ENCODE results near the gene CA9.

The CA9 gene

GRCh38 chr9:35650341-35651158, 23.2 kb upstream of the CA9 start, which contains the start of gene SIT1:
SIT1 (minus strand) TSS chr9:35650931; CDS start chr9:35650853, 78 bp downstream.
- Histone ChIP-seq H3K27me3 (ENCODE audit: control insufficient read depth in 5 of 5, insufficient read depth in 4 of 5, low read length in 5 of 5) (no peaks in the 10 kb centered on the region), H3K4me3 (ENCODE audit: low read depth in 1 of 5, low read length in 5 of 5) (peak within 1 kb of the TSS in 3 of 5 donors; percentile 3 to 42 (median 23)), H3K36me3 (ENCODE audit: control insufficient read depth in 5 of 5, insufficient read depth in 5 of 5, low read length in 5 of 5) (no peaks in the 10 kb centered on the region), H3K9ac (ENCODE audit: low read length in 5 of 5) (peak within 1 kb of the TSS in 3 of 5 donors; percentile 22 to 67 (median 56)), H3K4me1 (ENCODE audit: control insufficient read depth in 5 of 5, insufficient read depth in 5 of 5, low read length in 5 of 5) (peaks cover 3 to 64% (median 57%) of the 10 kb centered on the region in 5 donors), H3K27ac (ENCODE audit: low read depth, low read length) (peak within 1 kb of the TSS; percentile 98), H3K9me3 (ENCODE audit: control insufficient read depth in 5 of 5, low read length in 5 of 5) (no peaks in the 10 kb centered on the region)

GRCh38 chr9:35651956-35652828, 21.5 kb upstream of the CA9 start:
- Histone ChIP-seq H3K4me1 (ENCODE audit: control insufficient read depth in 5 of 5, insufficient read depth in 5 of 5, low read length in 5 of 5) (peaks cover 7 to 51% (median 49%) of the 10 kb centered on the region in 5 donors), H3K27ac (ENCODE audit: low read depth, low read length) (peak overlapping the region; percentile 98), H3K9ac (ENCODE audit: low read length in 5 of 5) (peak overlapping the region in 3 of 5 donors; percentile 8 to 60 (median 47)), H3K27me3 (ENCODE audit: control insufficient read depth in 5 of 5, insufficient read depth in 4 of 5, low read length in 5 of 5) (no peaks in the 10 kb centered on the region), H3K9me3 (ENCODE audit: control insufficient read depth in 5 of 5, low read length in 5 of 5) (no peaks in the 10 kb centered on the region), H3K4me3 (ENCODE audit: low read depth in 1 of 5, low read length in 5 of 5) (no peak overlapping the region), H3K36me3 (ENCODE audit: control insufficient read depth in 5 of 5, insufficient read depth in 5 of 5, low read length in 5 of 5) (no peaks in the 10 kb centered on the region)

GRCh38 chr9:35652829-35653209, 20.9 kb upstream of the CA9 start:
- Histone ChIP-seq H3K9me3 (ENCODE audit: control insufficient read depth in 5 of 5, low read length in 5 of 5) (no peaks in the 10 kb centered on the region), H3K9ac (ENCODE audit: low read length in 5 of 5) (peak overlapping the region in 1 of 5 donors; percentile 60), H3K36me3 (ENCODE audit: control insufficient read depth in 5 of 5, insufficient read depth in 5 of 5, low read length in 5 of 5) (no peaks in the 10 kb centered on the region), H3K27ac (ENCODE audit: low read depth, low read length) (peak overlapping the region; percentile 98), H3K4me3 (ENCODE audit: low read depth in 1 of 5, low read length in 5 of 5) (no peak overlapping the region), H3K27me3 (ENCODE audit: control insufficient read depth in 5 of 5, insufficient read depth in 4 of 5, low read length in 5 of 5) (no peaks in the 10 kb centered on the region), H3K4me1 (ENCODE audit: control insufficient read depth in 5 of 5, insufficient read depth in 5 of 5, low read length in 5 of 5) (peaks cover 9 to 49% (median 48%) of the 10 kb centered on the region in 5 donors)

GRCh38 chr9:35653611-35654010, 20.1 kb upstream of the CA9 start:
- H3K9ac ChIP-seq (ENCODE audit: low read length in 5 of 5) = no peak overlapping the region
- no peak overlapping the region for H3K4me3 ChIP-seq (ENCODE audit: low read depth in 1 of 5, low read length in 5 of 5)
- H3K27me3 ChIP-seq (ENCODE audit: control insufficient read depth in 5 of 5, insufficient read depth in 4 of 5, low read length in 5 of 5) = no peaks in the 10 kb centered on the region
- no peaks in the 10 kb centered on the region for H3K9me3 ChIP-seq (ENCODE audit: control insufficient read depth in 5 of 5, low read length in 5 of 5)
- H3K36me3 ChIP-seq (ENCODE audit: control insufficient read depth in 5 of 5, insufficient read depth in 5 of 5, low read length in 5 of 5) = no peaks in the 10 kb centered on the region
- no peak overlapping the region for H3K27ac ChIP-seq (ENCODE audit: low read depth, low read length)
- peaks cover 8 to 42% (median 41%) of the 10 kb centered on the region in 5 donors for H3K4me1 ChIP-seq (ENCODE audit: control insufficient read depth in 5 of 5, insufficient read depth in 5 of 5, low read length in 5 of 5)

GRCh38 chr9:35656348-35656747, 17.4 kb upstream of the CA9 start:
- H3K9ac ChIP-seq (ENCODE audit: low read length in 5 of 5) = no peak overlapping the region
- peak overlapping the region; percentile 95 for H3K27ac ChIP-seq (ENCODE audit: low read depth, low read length)
- H3K27me3 ChIP-seq (ENCODE audit: control insufficient read depth in 5 of 5, insufficient read depth in 4 of 5, low read length in 5 of 5) = no peaks in the 10 kb centered on the region
- H3K4me1 ChIP-seq (ENCODE audit: control insufficient read depth in 5 of 5, insufficient read depth in 5 of 5, low read length in 5 of 5) = peaks cover 17 to 42% (median 41%) of the 10 kb centered on the region in 5 donors
- no peak overlapping the region for H3K4me3 ChIP-seq (ENCODE audit: low read depth in 1 of 5, low read length in 5 of 5)
- no peaks in the 10 kb centered on the region for H3K9me3 ChIP-seq (ENCODE audit: control insufficient read depth in 5 of 5, low read length in 5 of 5)
- H3K36me3 ChIP-seq (ENCODE audit: control insufficient read depth in 5 of 5, insufficient read depth in 5 of 5, low read length in 5 of 5) = peaks cover 0 to 13% (median 11%) of the 10 kb centered on the region in 5 donors

GRCh38 chr9:35656831-35657545, 16.7 kb upstream of the CA9 start:
- Histone ChIP-seq H3K4me3 (ENCODE audit: low read depth in 1 of 5, low read length in 5 of 5) (peak overlapping the region; percentile 57 to 97 (median 69)), H3K9ac (ENCODE audit: low read length in 5 of 5) (peak overlapping the region; percentile 45 to 99 (median 81)), H3K4me1 (ENCODE audit: control insufficient read depth in 5 of 5, insufficient read depth in 5 of 5, low read length in 5 of 5) (peaks cover 17 to 48% (median 42%) of the 10 kb centered on the region in 5 donors), H3K36me3 (ENCODE audit: control insufficient read depth in 5 of 5, insufficient read depth in 5 of 5, low read length in 5 of 5) (peaks cover 0 to 16% (median 11%) of the 10 kb centered on the region in 5 donors), H3K27me3 (ENCODE audit: control insufficient read depth in 5 of 5, insufficient read depth in 4 of 5, low read length in 5 of 5) (no peaks in the 10 kb centered on the region), H3K27ac (ENCODE audit: low read depth, low read length) (peak overlapping the region; percentile 95), H3K9me3 (ENCODE audit: control insufficient read depth in 5 of 5, low read length in 5 of 5) (no peaks in the 10 kb centered on the region)

- H3K9ac ChIP-seq (ENCODE audit: low read length in 5 of 5) = peak within 1 kb of the TSS; percentile 93 to 100 (median 98)
- H3K9me3 ChIP-seq (ENCODE audit: control insufficient read depth in 5 of 5, low read length in 5 of 5) = no peaks in the 10 kb centered on the region
- no peaks in the 10 kb centered on the region for H3K27me3 ChIP-seq (ENCODE audit: control insufficient read depth in 5 of 5, insufficient read depth in 4 of 5, low read length in 5 of 5)
- peak within 1 kb of the TSS; percentile 95 for H3K27ac ChIP-seq (ENCODE audit: low read depth, low read length)
- peaks cover 17 to 46% (median 39%) of the 10 kb centered on the region in 5 donors for H3K4me1 ChIP-seq (ENCODE audit: control insufficient read depth in 5 of 5, insufficient read depth in 5 of 5, low read length in 5 of 5)
- peaks cover 0 to 20% (median 11%) of the 10 kb centered on the region in 5 donors for H3K36me3 ChIP-seq (ENCODE audit: control insufficient read depth in 5 of 5, insufficient read depth in 5 of 5, low read length in 5 of 5)
- H3K4me3 ChIP-seq (ENCODE audit: low read depth in 1 of 5, low read length in 5 of 5) = peak within 1 kb of the TSS; percentile 85 to 97 (median 92)
Measured at GRCh38 chr9:35657546-35658136, 16.1 kb upstream of the CA9 start, which contains the start of gene RMRP. RMRP (minus strand) TSS chr9:35658019.

GRCh38 chr9:35658137-35658967, 15.4 kb upstream of the CA9 start, which contains the start of gene CCDC107:
CCDC107 (plus strand) TSS chr9:35658292; CDS start chr9:35658380, 88 bp downstream.
- H3K4me1 ChIP-seq (ENCODE audit: control insufficient read depth in 5 of 5, insufficient read depth in 5 of 5, low read length in 5 of 5) = peaks cover 17 to 46% (median 35%) of the 10 kb centered on the region in 5 donors
- H3K4me3 ChIP-seq (ENCODE audit: low read depth in 1 of 5, low read length in 5 of 5) = peak within 1 kb of the TSS; percentile 85 to 97 (median 92)
- peak within 1 kb of the TSS; percentile 93 to 100 (median 98) for H3K9ac ChIP-seq (ENCODE audit: low read length in 5 of 5)
- peaks cover 0 to 20% (median 11%) of the 10 kb centered on the region in 5 donors for H3K36me3 ChIP-seq (ENCODE audit: control insufficient read depth in 5 of 5, insufficient read depth in 5 of 5, low read length in 5 of 5)
- H3K27me3 ChIP-seq (ENCODE audit: control insufficient read depth in 5 of 5, insufficient read depth in 4 of 5, low read length in 5 of 5) = no peaks in the 10 kb centered on the region
- no peaks in the 10 kb centered on the region for H3K9me3 ChIP-seq (ENCODE audit: control insufficient read depth in 5 of 5, low read length in 5 of 5)
- peak within 1 kb of the TSS; percentile 95 for H3K27ac ChIP-seq (ENCODE audit: low read depth, low read length)
